Measurements from ENCODE around the gene DPP10.

DNA sequence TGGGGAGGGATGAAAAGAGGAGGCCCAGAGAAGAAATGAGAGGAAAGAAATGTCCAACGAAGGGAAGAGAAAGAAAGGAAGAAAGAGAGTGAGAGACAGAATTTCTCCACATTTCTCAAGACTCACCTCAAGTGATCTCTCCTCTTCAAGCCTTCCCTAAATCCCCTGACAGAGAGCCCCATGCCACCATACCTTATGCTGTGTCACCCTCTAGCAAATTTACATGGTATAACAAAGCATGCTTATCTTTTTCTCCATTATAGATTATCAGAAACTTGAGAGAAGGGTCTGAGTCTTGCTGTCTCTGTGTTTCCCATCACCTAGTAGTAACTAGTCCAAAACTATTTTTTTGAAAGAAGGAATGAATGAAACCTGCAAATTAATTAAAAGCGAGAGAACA is 1208.4 kb downstream of the DPP10 start:
- TF ChIP-seq POLR2A (IDR thresholded peaks at IDR 0.05; ENCODE audit: low read depth, low read length) (no peak), TAF1 (IDR thresholded peaks at IDR 0.05; ENCODE audit: borderline replicate concordance, low read depth, low read length) (no peak), POLR2AphosphoS5 (IDR thresholded peaks at IDR 0.05; ENCODE audit: low read depth, low read length) (no peak)
